Endothelial cell of umbilical vein (primary cell): ENCODE data around the gene KRTAP10-1. TPM values are rescaled to one million over a fixed set of nuclear protein-coding genes. Genes with fewer than 3 reads are reported as not detected.

ENCODE experiments used
- BruUV-seq: library from RNA; stranded (reverse); fragments of 400-500 nt; replicated peaks from 2 replicates; lab custom pipeline; 2021; lab: Mats Ljungman, UMichigan
- CTCF ChIA-PET: fragments of 300-600, 350-600 bp; sonication (Branson Sonifier 250); formaldehyde crosslinking; loops from one replicate; lab custom pipeline; 2021; ENCODE audit warnings: antibody characterized with exemption, inconsistent platforms; lab: Charles Lee
- POLR2A ChIA-PET: fragments of 300-600, 350-600 bp; sonication (Branson Sonifier 250); formaldehyde crosslinking; loops from one replicate; lab custom pipeline; 2021; ENCODE audit warnings: antibody characterized with exemption, inconsistent platforms; lab: Charles Lee
- DNase-seq: peaks from one replicate; pipeline ENCODE4 v3.0.0-alpha.2; 2011; ENCODE audit warnings: low read depth, low spot score
- FAIRE-seq: peaks from 2 replicates; lab custom pipeline; 2011; peaks lifted over from hg19 to GRCh38; lab: Jason Lieb, UNC
- H2AFZ ChIP-seq: 2 replicates; pipeline ENCODE4 v1.6.0; 2012; ENCODE audit warnings: low read depth, low read length, control low read depth, inconsistent platforms
- H3K27ac ChIP-seq: 2 replicates; pipeline ENCODE4 v1.5.1; 2011; ENCODE audit warnings: low read depth, mild to moderate bottlenecking, control low read depth, low read length, moderate library complexity; ENCODE audit not compliant: insufficient read depth
- H3K27me3 ChIP-seq, 2 experiments: 2 replicates each; pipeline versions ENCODE4 v1.6.0 to v1.6.1; 2011; ENCODE audit warnings: low read length in 2 of 2, mixed read lengths in 1 of 2; ENCODE audit not compliant: control insufficient read depth in 2 of 2, insufficient read depth in 2 of 2
- H3K36me3 ChIP-seq, 2 experiments: 2 replicates in 1 of 2; 3 replicates in 1 of 2; pipeline ENCODE4 v1.5.1; 2011; ENCODE audit warnings: low read length in 2 of 2, mild to moderate bottlenecking in 1 of 2, moderate library complexity in 1 of 2; ENCODE audit not compliant: control insufficient read depth in 2 of 2, insufficient read depth in 2 of 2; ENCODE audit errors: extremely low read depth in 1 of 2
- H3K4me1 ChIP-seq: 3 replicates; pipeline ENCODE4 v1.5.1; 2011; ENCODE audit warnings: mild to moderate bottlenecking, low read length; ENCODE audit not compliant: control insufficient read depth, insufficient read depth; ENCODE audit errors: extremely low read depth
- H3K4me2 ChIP-seq: 2 replicates; pipeline ENCODE4 v1.6.1; 2011; ENCODE audit warnings: low read length, control low read depth, mixed read lengths; ENCODE audit not compliant: insufficient read depth
- H3K4me3 ChIP-seq, 3 experiments: fragments of 200-600 bp in 1 of 3; sonication (generic), shearing (Covaris generic) in 1 of 3; replicated peaks in 1 of 3; 2 replicates each; pipeline ENCODE4 v1.5.1; 2011 to 2016; ENCODE audit warnings: control low read depth in 3 of 3, low read length in 3 of 3, mild to moderate bottlenecking in 2 of 3, inconsistent platforms in 1 of 3, low read depth in 1 of 3, moderate library complexity in 1 of 3; ENCODE audit not compliant: insufficient read depth in 1 of 3
- H3K79me2 ChIP-seq: 2 replicates; pipeline ENCODE4 v1.6.0; 2012; ENCODE audit warnings: low read length, inconsistent platforms; ENCODE audit not compliant: control insufficient read depth, insufficient read depth
- H3K9ac ChIP-seq: replicated peaks from 2 replicates; pipeline ENCODE3; 2011; ENCODE audit warnings: low read length, control low read depth; ENCODE audit not compliant: insufficient read depth; ENCODE audit errors: extremely low read depth
- H3K9me1 ChIP-seq: replicated peaks from 3 replicates; pipeline ENCODE4 v1.6.0; 2011; ENCODE audit warnings: mild to moderate bottlenecking, low read length; ENCODE audit not compliant: control insufficient read depth, insufficient read depth; ENCODE audit errors: extremely low read depth
- H3K9me3 ChIP-seq: replicated peaks from 2 replicates; pipeline ENCODE4 v1.5.1; 2012; ENCODE audit warnings: low read length, inconsistent platforms; ENCODE audit not compliant: control insufficient read depth, insufficient read depth
- H4K20me1 ChIP-seq: replicated peaks from 2 replicates; pipeline ENCODE3; 2011; ENCODE audit warnings: mild to moderate bottlenecking, low read length; ENCODE audit not compliant: control insufficient read depth, insufficient read depth; ENCODE audit errors: extremely low read depth
- EZH2 ChIP-seq: IDR thresholded peaks from 2 replicates; pipeline ENCODE4 v1.6.1; 2012; ENCODE audit warnings: borderline replicate concordance, low read depth, mild to moderate bottlenecking, moderate library complexity, low read length, inconsistent platforms; ENCODE audit not compliant: severe bottlenecking
- FOS ChIP-seq: IDR thresholded peaks from 2 replicates; pipeline ENCODE4 v1.6.1; 2011; ENCODE audit warnings: mild to moderate bottlenecking, low read length, moderate library complexity, borderline replicate concordance; ENCODE audit not compliant: insufficient read depth
- GATA2 ChIP-seq: IDR thresholded peaks from 2 replicates; pipeline ENCODE4 v1.7.0; 2011; ENCODE audit warnings: low read depth, mild to moderate bottlenecking, moderate library complexity, mixed read lengths, low read length; ENCODE audit not compliant: insufficient read length, insufficient read depth
- JUN ChIP-seq: IDR thresholded peaks from 2 replicates; pipeline ENCODE4 v1.6.1; 2011; ENCODE audit warnings: borderline replicate concordance, low read depth; ENCODE audit not compliant: insufficient read length, insufficient read depth
- MYC ChIP-seq: IDR thresholded peaks from one replicate; pipeline ENCODE4 v1.6.1; 2011; ENCODE audit warnings: mild to moderate bottlenecking, low read depth, low read length
- POLR2A ChIP-seq: IDR thresholded peaks from 2 replicates; pipeline ENCODE4 v1.6.1; 2012; ENCODE audit warnings: low read depth, mild to moderate bottlenecking, control low read depth, low read length
- dilution Hi-C: fragments of 300-500 bp; cut with MboI; formaldehyde crosslinking; loops from one replicate; pipeline ENCODE4 v1.15.0; 2019; ENCODE audit warnings: low sequenced_read_pairs; ENCODE audit not compliant: extremely low pct_ligation_motif_present
- intact Hi-C: fragments of 100-400 bp; cut with micrococcal nuclease; formaldehyde crosslinking; loops from one replicate; pipeline ENCODE4 v1.10.0; 2022
- polyA plus RNA-seq, 4 experiments: library from polyadenylated mRNA; depleted of rRNA in 3 of 4; stranded (reverse) in 3 of 4; unstranded in 1 of 4; fragments of >200 nt; gene quantifications; 2 replicates each; pipeline versions ENCODE4 v1.2.1 to v1.2.3, GENCODE V29; 2011 to 2012; ENCODE audit warnings: missing spikeins in 1 of 4
- total RNA-seq: library from RNA; stranded (reverse); gene quantifications from 2 replicates; pipeline ENCODE4 v1.2.3, GENCODE V29; 2021
- TF ChIP-seq, protein P1 (sequence below): IDR thresholded peaks from 2 replicates; pipeline ENCODE4 v1.6.1; 2011; ENCODE audit not compliant: insufficient read depth, insufficient read length

KRTAP10-1 gene
- total and polyA plus RNA-seq, 2 donors (not counting 3 experiments of a cell fraction or from before 2014, with no cell fraction given): not detected

DNA sequence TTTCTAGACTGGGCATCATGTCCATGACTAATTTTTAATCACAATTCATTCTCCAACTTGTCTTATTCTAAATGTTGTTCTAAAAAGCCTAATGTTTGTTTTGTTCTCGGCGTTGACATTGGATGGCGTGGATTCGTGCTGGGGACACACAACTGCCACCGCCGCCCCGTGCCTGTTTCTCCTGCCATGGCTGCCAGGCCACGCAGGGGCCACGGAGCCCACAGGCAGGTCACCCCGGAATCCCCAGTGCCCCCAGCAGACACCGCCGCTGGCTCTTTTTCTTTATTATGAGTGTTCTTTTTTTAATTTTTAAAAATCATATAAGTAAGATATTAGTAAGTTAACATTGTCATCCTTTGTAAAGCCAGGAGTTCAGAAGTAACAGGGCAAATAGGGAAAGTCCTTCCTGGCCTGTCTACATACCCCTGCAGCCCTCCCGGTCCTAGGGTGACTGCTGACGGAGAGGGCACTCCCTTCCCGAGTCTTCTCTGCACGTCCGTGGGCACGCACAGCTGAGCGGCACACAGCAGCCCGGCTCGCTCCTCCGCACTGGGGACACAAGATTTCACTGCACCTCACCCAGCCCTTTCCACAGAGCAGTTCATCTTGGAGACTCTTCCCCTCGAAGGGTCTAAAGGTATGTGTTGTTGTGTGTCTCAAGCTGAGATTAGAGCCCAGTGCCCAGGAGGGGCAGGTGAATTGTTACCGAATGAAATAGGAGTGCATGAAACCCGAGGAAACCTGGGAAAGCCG is 32.1 kb downstream of the KRTAP10-1 start:
- H3K4me1 ChIP-seq: no peaks in the 10 kb centered on the region
- H3K36me3 ChIP-seq: no peaks in the 10 kb centered on the region
- no peak overlapping the region for H3K27ac ChIP-seq
- dilution Hi-C loops: no loop called here
- no peak overlapping the region for H3K4me2 ChIP-seq
- no peaks in the 10 kb centered on the region for H4K20me1 ChIP-seq
- DNase-seq (no peak), FAIRE-seq (no peak)
- H3K27me3 ChIP-seq: no peaks in the 10 kb centered on the region
- no peaks in the 10 kb centered on the region for H3K9me3 ChIP-seq
- H3K9me1 ChIP-seq: no peaks in the 10 kb centered on the region
- no peak overlapping the region for H2AFZ ChIP-seq
- intact Hi-C loops: no loop called here
- H3K4me3 ChIP-seq: no peak overlapping the region
- CTCF ChIA-PET: interaction anchor here (2.2 kb wide), 1 partner anchor 286 kb away, joined by 5 read pairs; no protein-coding TSS in a partner anchor
- no peak overlapping the region for H3K9ac ChIP-seq
- H3K79me2 ChIP-seq: no peaks in the 10 kb centered on the region
- POLR2A ChIA-PET: no interaction called here
- BruUV-seq: no TSS peak
- TF ChIP-seq JUN: no peak
- TF ChIP-seq FOS: no peak
- no peak for TF ChIP-seq MYC
- TF ChIP-seq POLR2A: no peak
- TF ChIP-seq, protein P1, sequence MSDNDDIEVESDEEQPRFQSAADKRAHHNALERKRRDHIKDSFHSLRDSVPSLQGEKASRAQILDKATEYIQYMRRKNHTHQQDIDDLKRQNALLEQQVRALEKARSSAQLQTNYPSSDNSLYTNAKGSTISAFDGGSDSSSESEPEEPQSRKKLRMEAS: no peak

GRCh38 chr21:44506279-44507255 is 33.4 kb downstream of the KRTAP10-1 start:
- Histone ChIP-seq H4K20me1 (no peaks in the 10 kb centered on the region), H3K9me3 (no peaks in the 10 kb centered on the region), H2AFZ (no peak overlapping the region), H3K27me3 (no peaks in the 10 kb centered on the region), H3K4me1 (no peaks in the 10 kb centered on the region), H3K79me2 (no peaks in the 10 kb centered on the region), H3K36me3 (no peaks in the 10 kb centered on the region), H3K4me3 (no peak overlapping the region), H3K27ac (no peak overlapping the region), H3K9ac (no peak overlapping the region), H3K4me2 (no peak overlapping the region), H3K9me1 (no peaks in the 10 kb centered on the region)
- TF ChIP-seq JUN: no peak
- no peak for TF ChIP-seq FOS
- TF ChIP-seq EZH2: no peak
- TF ChIP-seq POLR2A: no peak
- TF ChIP-seq GATA2: no peak
- POLR2A ChIA-PET: no interaction called here
- DNase-seq (no peak), FAIRE-seq (no peak)
- intact Hi-C loops (no loop called here), dilution Hi-C loops (no loop called here)
- CTCF ChIA-PET: interaction anchor here (1.2 to 2.2 kb wide), 4 partner anchors 13 to 295 kb away, joined by 3 to 11 read pairs (median 4); partner anchors contain the start of gene UBE2G2
- BruUV-seq: no TSS peak
